T-cell (primary cell): ENCODE measurements around the gene STXBP1. TPM values are rescaled to one million over a fixed set of nuclear protein-coding genes. Genes with fewer than 3 reads are reported as not detected.

ENCODE experiments used
- ATAC-seq, 4 experiments: fragments of 200-7000 bp in 3 of 4; fragments of 150-1000 bp in 1 of 4; cut with Tn5 transposase; replicated peaks in 1 of 4; 1 replicate in 3 of 4; 2 replicates in 1 of 4; pipeline ENCODE4 v1.10.0; 2021; ENCODE audit warnings: moderate library complexity in 3 of 4, mild to moderate bottlenecking in 2 of 4, moderate number of reproducible peaks in 1 of 4
- CTCF ChIA-PET, 2 donors: fragments of 300-600 bp; sonication (Branson Sonifier 250); formaldehyde crosslinking; loops; one replicate each; lab custom pipeline; 2022; ENCODE audit warnings: antibody characterized with exemption in 2 of 2; lab: Charles Lee
- POLR2A ChIA-PET, 2 donors: fragments of 300-600 bp; sonication (Branson Sonifier 250); formaldehyde crosslinking; loops; one replicate each; lab custom pipeline; 2022; ENCODE audit warnings: antibody characterized with exemption in 2 of 2; lab: Charles Lee
- DNase-seq, 35 experiments: peaks; one replicate each; pipeline versions ENCODE4 v3.0.0 to v3.0.0-alpha.2; 2013 to 2023
- H3K27ac ChIP-seq: one replicate; pipeline ENCODE4 v1.5.1; 2013; ENCODE audit warnings: low read length
- H3K27me3 ChIP-seq, 2 experiments: replicated peaks in 1 of 2; 1 replicate in 1 of 2; 2 replicates in 1 of 2; pipeline versions ENCODE4 v1.6.1 to v1.7.0; 2013; ENCODE audit warnings: low read length in 1 of 2, mixed read lengths in 1 of 2; ENCODE audit not compliant: control insufficient read depth in 2 of 2, insufficient read depth in 2 of 2; ENCODE audit errors: extremely low read depth in 1 of 2
- H3K36me3 ChIP-seq, 2 donors: 1 replicate in 1 of 2; 2 replicates in 1 of 2; pipeline versions ENCODE4 v1.6.1 to v1.7.0; 2013; ENCODE audit warnings: low read length in 1 of 2; ENCODE audit not compliant: control insufficient read depth in 2 of 2, insufficient read depth in 1 of 2; ENCODE audit errors: extremely low read depth in 1 of 2
- H3K4me1 ChIP-seq, 2 experiments: 1 replicate in 1 of 2; 2 replicates in 1 of 2; pipeline versions ENCODE4 v1.6.1 to v1.7.0; 2013; ENCODE audit warnings: low read length in 2 of 2, mixed read lengths in 1 of 2; ENCODE audit not compliant: insufficient read depth in 2 of 2, control insufficient read depth in 1 of 2; ENCODE audit errors: extremely low read depth in 1 of 2
- H3K4me3 ChIP-seq, 2 donors: 1 replicate in 1 of 2; 2 replicates in 1 of 2; pipeline versions ENCODE4 v1.5.1 to v1.7.0; 2013; ENCODE audit warnings: mild to moderate bottlenecking in 2 of 2, low read length in 1 of 2, moderate library complexity in 1 of 2; ENCODE audit not compliant: control insufficient read depth in 1 of 2; ENCODE audit errors: extremely low read depth in 1 of 2
- H3K9me3 ChIP-seq: 2 replicates; pipeline ENCODE4 v1.7.0; 2013
- H3K27ac Mint-ChIP-seq, 2 donors: one replicate each; pipeline ENCODE4 v1.8.0; 2020 to 2021; ENCODE audit warnings: mild to moderate bottlenecking in 2 of 2, mixed read lengths in 2 of 2
- H3K27me3 Mint-ChIP-seq, 2 donors: one replicate each; pipeline ENCODE4 v1.8.0; 2021 to 2022; ENCODE audit warnings: mixed read lengths in 2 of 2
- H3K36me3 Mint-ChIP-seq: one replicate; pipeline ENCODE4 v1.8.0; 2021; ENCODE audit warnings: mixed read lengths
- H3K4me1 Mint-ChIP-seq, 3 donors: one replicate each; pipeline ENCODE4 v1.8.0; 2020 to 2022; ENCODE audit warnings: mixed read lengths in 3 of 3, mild to moderate bottlenecking in 1 of 3
- H3K4me3 Mint-ChIP-seq, 3 donors: one replicate each; pipeline ENCODE4 v1.8.0; 2020 to 2022; ENCODE audit warnings: mild to moderate bottlenecking in 3 of 3, mixed read lengths in 3 of 3, moderate library complexity in 3 of 3
- H3K9me3 Mint-ChIP-seq, 3 donors: one replicate each; pipeline ENCODE4 v1.8.0; 2020 to 2022; ENCODE audit warnings: mixed read lengths in 3 of 3
- WGBS: methylation state at CpG from one replicate; pipeline ENCODE4 v1.1.5; 2013; ENCODE audit warnings: missing lambda C conversion rate; ENCODE audit not compliant: insufficient coverage; 5-methylcytosine and 5-hydroxymethylcytosine counted together
- total RNA-seq, 35 experiments: library from RNA in 6 of 35; stranded (reverse) in 6 of 35; fragments of 120-200 nt in 1 of 35; gene quantifications; one replicate each; pipeline versions ENCODE4 v1.2.1 to v1.2.4 and lab custom pipeline; 2013 to 2026

The STXBP1 gene
- total RNA-seq, 5 donors from 2014 or later (not counting 1 experiment from before 2014, with no cell fraction given) = 3.8 to 18.2 (median 17.3) TPM

DNA sequence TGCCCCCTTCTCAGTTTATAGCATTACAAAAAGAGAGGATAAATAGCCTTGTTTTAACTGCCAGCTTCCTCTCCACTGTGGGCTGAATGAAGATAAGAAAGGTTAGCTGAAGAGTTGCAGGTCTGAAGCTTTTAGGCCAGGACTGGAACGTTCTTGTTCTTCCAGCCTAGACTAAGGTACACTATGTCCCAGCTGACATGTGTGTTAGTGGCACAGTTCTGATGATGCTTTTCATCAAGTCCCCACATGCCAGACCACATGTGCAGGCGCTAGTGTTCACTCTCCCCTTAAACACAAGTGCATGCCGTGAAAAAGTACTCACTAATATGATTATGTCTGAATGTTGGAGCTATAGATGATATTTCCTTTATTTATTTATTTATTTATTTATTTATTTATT, 40.7 kb downstream of the STXBP1 start:
- no peaks in the 10 kb centered on the region for H3K36me3 ChIP-seq
- POLR2A ChIA-PET = no interaction called here

GRCh38 chr9:127654619-127655018, 42.5 kb downstream of the STXBP1 start:
- Mint-ChIP-seq H3K9me3 (no peaks in the 10 kb centered on the region), H3K27me3 (no peaks in the 10 kb centered on the region), H3K4me3 (no peak overlapping the region), H3K4me1 (no peaks in the 10 kb centered on the region), H3K36me3 (peaks cover 7% of the 10 kb centered on the region), H3K27ac (no peak overlapping the region)
- Histone ChIP-seq H3K4me1 (no peaks in the 10 kb centered on the region), H3K27ac (no peak overlapping the region), H3K36me3 (no peaks in the 10 kb centered on the region), H3K27me3 (peaks cover 0 to 5% of the 10 kb centered on the region in 2 experiments), H3K9me3 (no peaks in the 10 kb centered on the region), H3K4me3 (no peak overlapping the region)
- 90% methylated on average over 5 of the region's 5 CpGs for WGBS
- ChIA-PET CTCF (no interaction called here), POLR2A (interaction anchor here in 1 of 2 donors (0.6 kb wide), 1 partner anchor 29 kb away, joined by 3 read pairs; no protein-coding TSS in a partner anchor)
- DNase-seq (no peak), ATAC-seq (no peak)

More for the DNA sequence above, 40.7 kb downstream of the STXBP1 start:
- H3K36me3 Mint-ChIP-seq = peaks cover 5% of the 10 kb centered on the region
- H3K4me1 ChIP-seq = no peaks in the 10 kb centered on the region
- H3K4me1 Mint-ChIP-seq = no peaks in the 10 kb centered on the region
- H3K27me3 ChIP-seq = peaks cover 0 to 5% of the 10 kb centered on the region in 2 experiments
- no CpG with 5 or more reads among the region's 3 CpGs for WGBS
- DNase-seq (no peak), ATAC-seq (no peak)
- H3K27ac ChIP-seq = no peak overlapping the region
- no peak overlapping the region for H3K27ac Mint-ChIP-seq
- no peaks in the 10 kb centered on the region for H3K9me3 Mint-ChIP-seq
- no peak overlapping the region for H3K4me3 Mint-ChIP-seq
- no peak overlapping the region for H3K4me3 ChIP-seq
- CTCF ChIA-PET = interaction anchor here in 1 of 2 donors (0.6 kb wide), 1 partner anchor 431 kb away, joined by 4 read pairs; no protein-coding TSS in a partner anchor
- H3K27me3 Mint-ChIP-seq = no peaks in the 10 kb centered on the region
- H3K9me3 ChIP-seq = no peaks in the 10 kb centered on the region

GRCh38 chr9:127658428-127658827, 46.4 kb downstream of the STXBP1 start:
- no peaks in the 10 kb centered on the region for H3K4me1 ChIP-seq
- H3K27me3 ChIP-seq = no peaks in the 10 kb centered on the region
- ChIA-PET POLR2A (no interaction called here), CTCF (interaction anchor here in 1 of 2 donors (0.7 kb wide), 1 partner anchor 262 kb away, joined by 3 read pairs; no protein-coding TSS in a partner anchor)
- H3K4me3 Mint-ChIP-seq = no peak overlapping the region
- H3K4me1 Mint-ChIP-seq = no peaks in the 10 kb centered on the region
- no peak overlapping the region for H3K27ac Mint-ChIP-seq
- no peaks in the 10 kb centered on the region for H3K9me3 ChIP-seq
- no peaks in the 10 kb centered on the region for H3K36me3 ChIP-seq
- peaks cover 23% of the 10 kb centered on the region for H3K36me3 Mint-ChIP-seq
- no peak overlapping the region for H3K4me3 ChIP-seq
- DNase-seq (no peak), ATAC-seq (no peak)
- no peak overlapping the region for H3K27ac ChIP-seq
- 100% methylated on average over 1 of the region's 5 CpGs for WGBS
- H3K27me3 Mint-ChIP-seq = no peaks in the 10 kb centered on the region
- H3K9me3 Mint-ChIP-seq = no peaks in the 10 kb centered on the region

DNA sequence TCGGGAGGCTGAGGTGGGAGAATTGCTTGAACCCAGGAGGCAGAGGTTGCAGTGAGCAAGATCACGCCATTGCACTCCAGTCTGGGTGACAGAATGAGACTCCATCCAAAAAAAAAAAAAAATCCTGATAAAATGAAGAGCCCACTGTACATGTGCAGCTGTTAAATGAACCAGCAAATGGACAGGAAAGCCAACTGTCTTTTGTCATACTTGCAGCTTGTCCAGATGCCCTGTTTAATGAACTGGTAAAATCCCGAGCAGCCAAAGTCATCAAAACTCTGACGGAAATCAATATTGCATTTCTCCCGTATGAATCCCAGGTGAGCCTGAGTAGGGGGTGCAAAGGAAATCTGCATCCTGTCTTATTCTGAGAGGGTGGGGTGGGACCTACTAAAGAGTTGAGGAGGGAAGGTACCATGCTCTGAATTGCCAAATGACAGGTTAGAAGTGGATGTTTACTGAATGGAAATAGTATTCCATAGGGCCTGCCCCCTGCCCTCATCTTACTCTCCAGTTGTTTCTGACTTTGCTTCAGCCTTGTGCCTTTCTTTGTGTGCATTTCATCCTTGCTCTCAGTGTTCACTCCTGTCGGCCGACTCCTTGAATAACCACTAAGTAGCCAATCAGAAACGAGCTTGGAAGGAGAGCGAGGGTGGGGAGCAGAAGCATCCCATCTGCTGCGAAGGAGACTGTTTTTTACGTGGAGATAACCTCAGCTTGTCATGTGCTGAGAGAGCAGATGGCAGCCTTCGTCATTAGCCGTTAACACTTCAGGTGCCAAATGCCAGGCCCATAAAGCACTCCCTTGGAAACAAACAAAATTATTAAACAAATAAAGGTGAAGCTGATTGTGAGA, 49.0 kb downstream of the STXBP1 start:
- ChIA-PET POLR2A (no interaction called here), CTCF (no interaction called here)
- Mint-ChIP-seq H3K27me3 (no peaks in the 10 kb centered on the region), H3K36me3 (peaks cover 28% of the 10 kb centered on the region), H3K4me1 (no peaks in the 10 kb centered on the region), H3K4me3 (no peak overlapping the region), H3K27ac (no peak overlapping the region), H3K9me3 (no peaks in the 10 kb centered on the region)
- H3K4me3 ChIP-seq = no peak overlapping the region
- no peak overlapping the region for H3K27ac ChIP-seq
- no peaks in the 10 kb centered on the region for H3K36me3 ChIP-seq
- WGBS = 95% methylated on average over 10 of the region's 13 CpGs
- H3K27me3 ChIP-seq = peaks cover 0 to 4% of the 10 kb centered on the region in 2 experiments
- ATAC-seq = no peak
- H3K4me1 ChIP-seq = no peaks in the 10 kb centered on the region
- no peaks in the 10 kb centered on the region for H3K9me3 ChIP-seq
- DNase-seq = no peak

DNA sequence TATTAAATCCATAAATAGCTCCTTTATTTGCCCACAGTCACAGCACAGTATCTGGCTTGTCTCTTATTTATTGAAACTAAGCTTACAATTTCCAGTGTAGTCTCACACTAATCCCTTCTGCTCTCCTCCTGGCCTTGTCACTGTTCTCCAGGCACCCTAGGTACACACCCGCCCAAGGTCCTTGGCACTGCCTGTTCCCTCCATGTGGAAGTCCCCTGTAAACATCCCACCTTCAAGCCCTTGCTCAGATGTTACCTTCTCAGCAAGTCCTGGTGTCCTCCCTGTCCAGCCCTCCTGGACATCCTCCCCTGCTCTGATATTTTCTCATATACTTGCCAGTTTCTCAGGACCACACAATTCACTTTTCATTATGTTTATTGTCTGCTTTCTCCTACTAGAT, 50.5 kb downstream of the STXBP1 start:
- POLR2A ChIA-PET = no interaction called here
- H3K27ac ChIP-seq = no peak overlapping the region
- H3K36me3 ChIP-seq = no peaks in the 10 kb centered on the region
- ATAC-seq (no peak), DNase-seq (no peak)
- H3K36me3 Mint-ChIP-seq = peaks cover 30% of the 10 kb centered on the region
- WGBS = 45% methylated on average over 1 of the region's 1 CpG
- H3K4me1 Mint-ChIP-seq = no peaks in the 10 kb centered on the region
- H3K9me3 Mint-ChIP-seq = no peaks in the 10 kb centered on the region
- no peaks in the 10 kb centered on the region for H3K27me3 Mint-ChIP-seq
- CTCF ChIA-PET = no interaction called here
- no peak overlapping the region for H3K4me3 Mint-ChIP-seq
- peaks cover 0 to 4% of the 10 kb centered on the region in 2 experiments for H3K27me3 ChIP-seq
- H3K4me1 ChIP-seq = no peaks in the 10 kb centered on the region
- no peak overlapping the region for H3K4me3 ChIP-seq
- H3K27ac Mint-ChIP-seq = no peak overlapping the region
- H3K9me3 ChIP-seq = no peaks in the 10 kb centered on the region

DNA sequence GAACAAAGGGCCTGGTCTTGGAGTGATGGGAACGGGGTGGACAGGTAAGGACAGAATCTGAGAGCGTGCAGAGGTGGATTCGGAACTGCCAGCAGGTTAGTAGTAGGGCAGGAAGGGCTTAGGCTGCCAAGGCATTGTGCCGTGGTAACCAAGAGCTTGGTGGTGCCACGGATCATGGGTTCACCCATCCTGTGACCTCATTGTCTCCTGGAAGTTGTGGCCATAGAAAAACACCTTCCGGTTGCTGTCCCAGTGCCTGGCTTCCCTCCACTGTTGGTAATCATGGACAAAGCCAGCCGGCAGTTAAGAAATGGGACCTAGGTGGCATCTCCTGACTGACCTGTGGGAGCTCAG, 52.2 kb downstream of the STXBP1 start:
- Mint-ChIP-seq H3K27me3 (no peaks in the 10 kb centered on the region), H3K4me3 (no peak overlapping the region), H3K9me3 (no peaks in the 10 kb centered on the region), H3K4me1 (no peaks in the 10 kb centered on the region), H3K27ac (no peak overlapping the region), H3K36me3 (peaks cover 33% of the 10 kb centered on the region)
- Histone ChIP-seq H3K4me1 (no peaks in the 10 kb centered on the region), H3K36me3 (no peaks in the 10 kb centered on the region), H3K4me3 (no peak overlapping the region), H3K27me3 (peaks cover 0 to 4% of the 10 kb centered on the region in 2 experiments), H3K27ac (no peak overlapping the region), H3K9me3 (no peaks in the 10 kb centered on the region)
- POLR2A ChIA-PET = interaction anchor here in 1 of 2 donors (0.6 kb wide), 1 partner anchor 82 kb away, joined by 3 read pairs; no protein-coding TSS in a partner anchor
- DNase-seq = no peak
- ATAC-seq = no peak
- 97% methylated on average over 7 of the region's 7 CpGs for WGBS
- CTCF ChIA-PET = no interaction called here
